ENCODE measurements around the gene ZSCAN5A.

The ZSCAN5A gene

DNA sequence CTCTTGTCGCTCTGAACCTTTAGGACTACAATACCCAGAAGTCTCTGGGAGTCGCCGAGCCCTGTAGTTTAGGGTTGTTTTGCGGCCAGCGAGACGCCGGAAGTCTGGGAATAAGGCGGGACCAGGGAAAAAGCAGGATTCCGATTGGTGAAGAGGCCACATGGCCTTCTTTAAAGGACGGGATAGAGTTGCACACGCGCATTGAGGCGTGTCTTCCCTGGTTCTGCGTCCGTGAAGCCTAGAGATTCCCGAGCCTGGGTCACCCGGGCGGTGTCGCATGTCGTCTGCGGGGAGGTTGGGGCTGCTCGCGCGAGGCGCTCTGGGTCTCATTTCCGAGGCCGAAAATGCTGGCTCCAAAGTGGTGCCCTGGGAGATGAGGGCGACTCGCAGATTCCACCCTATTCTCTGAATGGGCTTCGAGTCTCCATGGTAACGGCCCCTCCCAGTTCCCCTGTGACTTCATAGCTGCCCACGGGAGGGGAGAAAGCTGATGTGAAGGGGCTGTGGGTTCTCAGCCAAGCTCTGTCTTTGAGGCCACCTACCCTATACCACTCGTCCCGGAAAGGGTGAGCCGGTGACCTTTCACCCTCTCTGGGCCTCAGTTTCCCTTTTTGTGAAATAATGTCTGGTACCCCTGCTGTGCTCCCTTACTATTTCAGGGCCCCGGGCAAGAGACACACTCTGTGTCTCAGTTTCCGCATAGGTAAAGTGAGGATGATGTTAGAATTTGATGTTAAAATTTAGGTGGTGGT, 614 bp upstream of the ZSCAN5A start:
- peak overlapping the region; percentile 84 for H3K4me3 ChIP-seq (ENCODE audit: control insufficient read depth, low read depth, low read length)
- TF ChIP-seq, protein P1, sequence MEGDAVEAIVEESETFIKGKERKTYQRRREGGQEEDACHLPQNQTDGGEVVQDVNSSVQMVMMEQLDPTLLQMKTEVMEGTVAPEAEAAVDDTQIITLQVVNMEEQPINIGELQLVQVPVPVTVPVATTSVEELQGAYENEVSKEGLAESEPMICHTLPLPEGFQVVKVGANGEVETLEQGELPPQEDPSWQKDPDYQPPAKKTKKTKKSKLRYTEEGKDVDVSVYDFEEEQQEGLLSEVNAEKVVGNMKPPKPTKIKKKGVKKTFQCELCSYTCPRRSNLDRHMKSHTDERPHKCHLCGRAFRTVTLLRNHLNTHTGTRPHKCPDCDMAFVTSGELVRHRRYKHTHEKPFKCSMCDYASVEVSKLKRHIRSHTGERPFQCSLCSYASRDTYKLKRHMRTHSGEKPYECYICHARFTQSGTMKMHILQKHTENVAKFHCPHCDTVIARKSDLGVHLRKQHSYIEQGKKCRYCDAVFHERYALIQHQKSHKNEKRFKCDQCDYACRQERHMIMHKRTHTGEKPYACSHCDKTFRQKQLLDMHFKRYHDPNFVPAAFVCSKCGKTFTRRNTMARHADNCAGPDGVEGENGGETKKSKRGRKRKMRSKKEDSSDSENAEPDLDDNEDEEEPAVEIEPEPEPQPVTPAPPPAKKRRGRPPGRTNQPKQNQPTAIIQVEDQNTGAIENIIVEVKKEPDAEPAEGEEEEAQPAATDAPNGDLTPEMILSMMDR (IDR thresholded peaks at IDR 0.05; ENCODE audit: control insufficient read depth, insufficient read depth, low read depth, low read length, missing control alignments) = no peak
- DNase-seq (ENCODE audit: low read depth) = peak; percentile 91

DNA sequence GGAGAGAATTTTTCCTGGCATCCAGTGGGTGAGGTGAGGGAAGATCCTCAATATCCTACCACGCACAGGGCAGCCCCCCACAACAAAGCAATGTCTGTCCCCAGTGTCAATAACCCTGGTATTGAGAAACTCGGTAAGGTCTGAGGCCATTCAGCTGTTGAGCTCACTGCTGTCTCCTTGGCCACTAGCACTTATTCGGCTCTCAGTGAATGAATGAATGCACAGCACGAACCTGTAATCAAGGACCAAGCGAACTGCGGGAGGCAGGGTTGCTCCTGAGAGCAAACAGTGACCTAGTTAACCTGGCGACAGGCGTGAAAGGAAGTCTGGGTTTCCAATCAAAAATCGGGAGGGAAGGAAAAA, 640 bp downstream of the ZSCAN5A start:
- DNase-seq (ENCODE audit: low read depth) = no peak
- peak overlapping the region; percentile 84 for H3K4me3 ChIP-seq (ENCODE audit: control insufficient read depth, low read depth, low read length)
- TF ChIP-seq, protein P1 (IDR thresholded peaks at IDR 0.05; ENCODE audit: control insufficient read depth, insufficient read depth, low read depth, low read length, missing control alignments) = no peak

DNA sequence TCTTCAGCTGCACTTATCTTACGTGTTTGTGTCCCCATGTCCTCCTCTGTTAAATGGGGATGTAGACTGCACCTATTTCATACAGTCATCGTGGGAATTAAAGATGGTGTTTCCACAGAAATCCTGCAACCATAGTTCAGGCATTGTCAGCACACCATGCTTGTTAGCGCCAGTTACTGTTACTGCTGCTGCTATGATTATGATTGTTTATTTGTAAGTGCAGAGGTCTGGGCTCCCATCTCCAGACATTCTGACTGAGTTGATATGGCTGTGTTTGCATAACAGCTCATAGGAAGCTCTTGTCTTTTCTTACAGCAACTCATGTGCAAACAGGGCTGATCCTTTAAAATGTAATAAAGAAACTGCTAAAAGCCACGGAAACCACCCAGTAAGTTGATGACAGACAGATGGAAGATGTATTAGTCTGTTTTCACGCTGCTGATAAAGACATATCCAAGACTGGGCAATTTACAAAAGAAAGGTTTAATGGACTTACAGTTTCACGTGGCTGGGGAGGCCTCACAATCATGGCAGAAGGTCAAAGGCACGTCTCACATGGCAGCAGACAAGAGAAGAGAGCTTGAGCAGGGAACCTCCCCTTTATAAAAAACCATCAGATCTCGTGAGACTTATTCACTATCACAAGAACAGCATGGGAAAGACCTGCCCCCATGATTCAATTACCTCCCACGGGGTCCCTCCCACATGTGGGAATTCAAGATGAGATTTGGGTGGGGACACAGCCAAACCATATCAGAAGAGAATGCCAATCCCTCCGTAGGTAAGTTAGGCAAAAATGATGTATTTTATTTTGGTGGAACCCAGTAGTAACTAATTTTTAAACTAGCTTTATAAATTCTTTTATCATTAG, 1.6 kb downstream of the ZSCAN5A start:
- H3K4me3 ChIP-seq (ENCODE audit: control insufficient read depth, low read depth, low read length) = no peak overlapping the region
- DNase-seq (ENCODE audit: low read depth) = no peak
- TF ChIP-seq, protein P1 (IDR thresholded peaks at IDR 0.05; ENCODE audit: control insufficient read depth, insufficient read depth, low read depth, low read length, missing control alignments) = no peak

DNA sequence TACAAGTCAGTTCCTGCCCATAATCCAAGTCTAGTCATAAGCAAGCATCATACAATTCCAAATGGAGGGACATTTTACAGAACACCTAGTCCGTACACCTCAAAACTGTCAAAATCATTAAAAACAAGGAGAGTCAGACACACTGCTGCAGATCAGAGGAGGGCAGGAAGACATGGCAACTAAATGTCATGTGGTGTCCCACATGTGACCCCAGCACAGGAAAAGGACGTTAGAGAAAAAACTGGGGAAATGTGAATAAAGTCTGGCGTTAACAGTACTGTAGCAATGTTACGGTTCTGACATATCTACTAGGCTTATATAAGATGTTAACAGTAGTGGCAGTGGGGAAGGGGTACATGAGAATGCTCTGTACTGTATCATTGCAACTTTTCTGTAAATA, 2.3 kb downstream of the ZSCAN5A start:
- no peak overlapping the region for H3K4me3 ChIP-seq (ENCODE audit: control insufficient read depth, low read depth, low read length)
- TF ChIP-seq, protein P1 (IDR thresholded peaks at IDR 0.05; ENCODE audit: control insufficient read depth, insufficient read depth, low read depth, low read length, missing control alignments) = no peak
- DNase-seq (ENCODE audit: low read depth) = no peak

DNA sequence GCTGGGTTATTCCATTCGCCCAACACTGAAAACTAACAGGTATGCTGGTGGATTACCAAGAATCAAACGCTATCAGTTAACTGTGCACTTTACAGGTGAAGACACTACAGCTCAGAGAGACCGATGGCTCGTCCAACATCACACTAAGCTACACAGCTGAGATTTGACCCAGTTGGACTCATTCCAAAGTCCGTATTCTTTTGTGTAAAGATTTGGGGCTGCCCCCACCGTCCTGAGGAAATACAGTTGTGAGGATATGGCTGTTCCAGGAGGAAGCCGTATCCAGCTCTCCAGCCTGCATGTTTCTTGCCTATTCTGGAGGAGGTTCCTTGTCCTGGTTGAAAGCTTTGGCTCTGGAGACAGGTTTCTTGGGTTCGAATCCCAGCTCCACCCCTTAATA, 4.2 kb downstream of the ZSCAN5A start:
- no peak for DNase-seq (ENCODE audit: low read depth)
- no peak overlapping the region for H3K4me3 ChIP-seq (ENCODE audit: control insufficient read depth, low read depth, low read length)
- TF ChIP-seq, protein P1 (IDR thresholded peaks at IDR 0.05; ENCODE audit: control insufficient read depth, insufficient read depth, low read depth, low read length, missing control alignments) = no peak

DNA sequence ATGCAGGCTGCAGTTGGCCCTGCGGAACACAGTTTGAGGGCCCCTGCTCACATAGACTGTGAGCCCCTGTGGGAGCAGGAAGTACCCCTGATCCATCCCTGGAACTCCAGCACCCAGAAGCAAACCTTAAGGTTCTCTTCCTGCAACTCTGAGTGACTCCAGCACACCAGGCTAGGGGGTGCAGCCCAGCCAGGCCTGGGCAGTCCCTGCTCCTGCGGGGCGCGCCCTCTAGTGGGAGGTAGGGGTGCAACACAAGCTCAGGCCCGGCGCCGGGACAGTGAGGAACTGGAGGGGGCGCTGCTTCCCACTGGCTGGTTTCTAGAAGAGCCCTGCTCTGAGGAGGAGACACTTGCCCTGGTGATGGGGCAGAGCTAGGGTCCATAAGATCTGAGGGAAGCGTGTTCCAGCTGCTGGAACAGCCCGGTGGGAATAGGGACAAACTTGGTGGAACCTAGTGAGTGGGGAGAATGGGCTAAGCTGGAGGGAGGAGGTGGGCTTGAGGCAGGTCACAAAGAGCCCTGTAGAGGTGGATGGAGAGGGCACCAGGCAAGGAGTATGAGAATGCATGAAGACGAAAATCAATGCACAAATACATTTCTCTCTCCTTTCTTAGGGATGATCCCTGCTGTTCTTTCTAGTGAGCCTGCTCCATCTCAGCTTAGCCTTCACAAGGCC, 5.0 kb downstream of the ZSCAN5A start:
- no peak for DNase-seq (ENCODE audit: low read depth)
- no peak overlapping the region for H3K4me3 ChIP-seq (ENCODE audit: control insufficient read depth, low read depth, low read length)
- TF ChIP-seq, protein P1 (IDR thresholded peaks at IDR 0.05; ENCODE audit: control insufficient read depth, insufficient read depth, low read depth, low read length, missing control alignments) = peak; percentile 85
